Right lobe of liver (tissue), 4 donors: ENCODE results near the gene ABCA3.

ENCODE experiments used
- POLR2A ChIP-seq: fragments of 450-650 bp; IDR thresholded peaks from one replicate; pipeline ENCODE4 v1.6.1; 2017; ENCODE audit warnings: antibody characterized with exemption, mild to moderate bottlenecking
- TF ChIP-seq, protein P1 (sequence below), 4 donors: fragments of 200-600 bp in 3 of 4; fragments of 450-650 bp in 1 of 4; IDR thresholded peaks; one replicate each; pipeline versions ENCODE4 v1.5.1 to v1.8.0; 2016 to 2022; ENCODE audit warnings: antibody characterized with exemption in 4 of 4, mild to moderate bottlenecking in 2 of 4
- donor health status: DM: no; HTN: no; CAD: no.
- donor health status: DM: no; HTN: no; CAD: no.
- donor health status: DM: no; HTN: yes; CAD: no.

DNA sequence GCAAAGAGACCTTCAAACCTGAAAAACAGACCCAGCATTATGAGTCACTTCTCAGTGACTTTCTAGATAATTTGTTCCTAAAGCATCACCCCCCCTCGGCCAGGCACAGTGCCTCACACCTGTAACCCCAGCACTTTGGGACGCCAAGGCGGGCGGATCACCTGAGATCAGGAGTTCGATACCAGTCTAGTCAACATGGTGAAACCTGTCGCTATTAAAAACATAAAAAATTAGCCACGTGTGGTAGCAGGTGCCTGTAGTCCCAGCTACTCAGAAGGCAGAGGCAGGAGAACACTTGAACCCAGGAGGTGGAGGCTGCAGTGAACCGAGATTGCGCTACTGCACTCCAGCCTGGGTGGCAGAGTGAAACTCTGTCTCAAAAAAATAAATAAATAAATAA lies 48.3 kb downstream of the ABCA3 start:
- TF ChIP-seq POLR2A = no peak
- TF ChIP-seq, protein P1, sequence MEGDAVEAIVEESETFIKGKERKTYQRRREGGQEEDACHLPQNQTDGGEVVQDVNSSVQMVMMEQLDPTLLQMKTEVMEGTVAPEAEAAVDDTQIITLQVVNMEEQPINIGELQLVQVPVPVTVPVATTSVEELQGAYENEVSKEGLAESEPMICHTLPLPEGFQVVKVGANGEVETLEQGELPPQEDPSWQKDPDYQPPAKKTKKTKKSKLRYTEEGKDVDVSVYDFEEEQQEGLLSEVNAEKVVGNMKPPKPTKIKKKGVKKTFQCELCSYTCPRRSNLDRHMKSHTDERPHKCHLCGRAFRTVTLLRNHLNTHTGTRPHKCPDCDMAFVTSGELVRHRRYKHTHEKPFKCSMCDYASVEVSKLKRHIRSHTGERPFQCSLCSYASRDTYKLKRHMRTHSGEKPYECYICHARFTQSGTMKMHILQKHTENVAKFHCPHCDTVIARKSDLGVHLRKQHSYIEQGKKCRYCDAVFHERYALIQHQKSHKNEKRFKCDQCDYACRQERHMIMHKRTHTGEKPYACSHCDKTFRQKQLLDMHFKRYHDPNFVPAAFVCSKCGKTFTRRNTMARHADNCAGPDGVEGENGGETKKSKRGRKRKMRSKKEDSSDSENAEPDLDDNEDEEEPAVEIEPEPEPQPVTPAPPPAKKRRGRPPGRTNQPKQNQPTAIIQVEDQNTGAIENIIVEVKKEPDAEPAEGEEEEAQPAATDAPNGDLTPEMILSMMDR (IDR thresholded peaks at IDR 0.05) = no peak
